Tibial nerve (tissue), 4 donors: ENCODE results near the gene DLGAP4. TPM values are rescaled to one million over a fixed set of nuclear protein-coding genes. Genes with fewer than 3 reads are reported as not detected.

Source experiments
- DNase-seq, 2 donors: peaks; one replicate each; pipeline ENCODE4 v3.0.0-alpha.2; 2019; ENCODE audit warnings: low spot score in 2 of 2
- H3K27ac ChIP-seq, 4 donors: fragments of 200-600 bp; sonication (generic) in 3 of 4; one replicate each; pipeline ENCODE4 v1.5.1; 2017 to 2019; ENCODE audit warnings: mild to moderate bottlenecking in 1 of 4
- H3K27me3 ChIP-seq, 2 donors: fragments of 200-600 bp; sonication (generic) in 1 of 2; one replicate each; pipeline versions ENCODE4 v1.5.1 to v1.6.0; 2017 to 2019
- H3K36me3 ChIP-seq, 3 donors: fragments of 200-600 bp; sonication (generic); one replicate each; pipeline ENCODE4 v1.5.1; 2018 to 2019
- H3K4me1 ChIP-seq, 4 donors: fragments of 200-600 bp; sonication (generic) in 3 of 4; one replicate each; pipeline ENCODE4 v1.5.1; 2017 to 2019
- H3K4me3 ChIP-seq, 4 donors: fragments of 200-600 bp; sonication (generic) in 3 of 4; one replicate each; pipeline ENCODE4 v1.5.1; 2017 to 2019; ENCODE audit warnings: mild to moderate bottlenecking in 1 of 4, moderate library complexity in 1 of 4
- H3K9me3 ChIP-seq, 4 donors: fragments of 200-600 bp; sonication (generic) in 3 of 4; one replicate each; pipeline ENCODE4 v1.5.1; 2017 to 2019
- CTCF ChIP-seq, 5 experiments: fragments of 200-600 bp in 3 of 5; fragments of 450-650 bp in 2 of 5; sonication (generic) in 3 of 5; IDR thresholded peaks; one replicate each; pipeline ENCODE4 v1.5.1; 2016 to 2019; ENCODE audit warnings: antibody characterized with exemption in 5 of 5, mild to moderate bottlenecking in 3 of 5, moderate library complexity in 2 of 5
- EP300 ChIP-seq, 2 donors: sonication (generic); formaldehyde crosslinking; IDR thresholded peaks; one replicate each; pipeline ENCODE4 v1.6.1; 2017; ENCODE audit warnings: antibody characterized with exemption in 2 of 2, mild to moderate bottlenecking in 1 of 2
- POLR2A ChIP-seq, 2 donors: fragments of 450-650 bp; IDR thresholded peaks; one replicate each; pipeline ENCODE4 v1.6.1; 2017; ENCODE audit warnings: antibody characterized with exemption in 2 of 2, mild to moderate bottlenecking in 2 of 2, moderate library complexity in 2 of 2
- WGBS, 2 donors: methylation state at CpG; one replicate each; pipeline ENCODE4 v1.1.5; 2018; 5-methylcytosine and 5-hydroxymethylcytosine counted together
- small RNA-seq: library from RNA; depleted of rRNA; stranded (forward); fragments of <200 nt; gene quantifications from one replicate; pipeline ENCODE3, GENCODE V24; 2016
- total RNA-seq, 4 donors: library from RNA; depleted of rRNA; stranded (reverse); fragments of >200 nt; gene quantifications; one replicate each; pipeline ENCODE4 v1.1.0, GENCODE V29; 2016

DLGAP4 gene
- total RNA-seq, 4 donors from 2014 or later: 46.1 to 97.5 (median 52.5) TPM

- Histone ChIP-seq H3K27me3 (no peaks in the 10 kb centered on the region), H3K27ac (peak within 1 kb of the TSS; percentile 97 to 99 (median 98)), H3K9me3 (no peaks in the 10 kb centered on the region), H3K36me3 (no peaks in the 10 kb centered on the region), H3K4me3 (peak within 1 kb of the TSS; percentile 82 to 98 (median 92)), H3K4me1 (peaks cover 0 to 44% (median 19%) of the 10 kb centered on the region in 4 donors)
- peak; percentile 29 to 72 for TF ChIP-seq POLR2A (IDR thresholded peaks at IDR 0.05)
- TF ChIP-seq CTCF (IDR thresholded peaks at IDR 0.05): peak in 2 of 5 experiments; percentile 4 to 22
- TF ChIP-seq EP300 (IDR thresholded peaks at IDR 0.05): peak in 1 of 2 donors; percentile 77
- peak; percentile 61 to 72 for DNase-seq
- WGBS, 2 donors: 5% methylated on average over 24 to 27 of the region's 80 CpGs
Measured at GRCh38 chr20:36573103-36573797, 267.1 kb downstream of the DLGAP4 start, which contains the start of gene TGIF2. Gene TGIF2 (plus strand): TSS chr20:36573597. CDS start chr20:36578775, 5,178 bp downstream.

- TF ChIP-seq CTCF (IDR thresholded peaks at IDR 0.05) (peak in 2 of 5 experiments; percentile 6 to 15), EP300 (IDR thresholded peaks at IDR 0.05) (no peak), POLR2A (IDR thresholded peaks at IDR 0.05) (no peak)
- WGBS, 2 donors: 1% methylated on average over 25 of the region's 53 CpGs; no CpG with 5 or more reads in 1 of the 2 donors
- H3K9me3 ChIP-seq: no peaks in the 10 kb centered on the region
- H3K4me3 ChIP-seq: peak overlapping the region; percentile 82 to 98 (median 92)
- H3K36me3 ChIP-seq: peaks cover 0 to 5% (median 0%) of the 10 kb centered on the region in 3 donors
- H3K4me1 ChIP-seq: peaks cover 0 to 44% (median 19%) of the 10 kb centered on the region in 4 donors
- no peak for DNase-seq
- peak overlapping the region; percentile 97 to 99 (median 98) for H3K27ac ChIP-seq
- no peaks in the 10 kb centered on the region for H3K27me3 ChIP-seq
Measured at GRCh38 chr20:36573798-36574365, 267.7 kb downstream of the DLGAP4 start.

GRCh38 chr20:36574366-36575135 is 268.4 kb downstream of the DLGAP4 start:
- DNase-seq: peak in 1 of 2 donors; percentile 37
- peak overlapping the region; percentile 82 to 98 (median 92) for H3K4me3 ChIP-seq
- H3K4me1 ChIP-seq: peaks cover 0 to 44% (median 19%) of the 10 kb centered on the region in 4 donors
- H3K36me3 ChIP-seq: peaks cover 0 to 12% (median 0%) of the 10 kb centered on the region in 3 donors
- peak in 1 of 2 donors; percentile 37 for TF ChIP-seq EP300 (IDR thresholded peaks at IDR 0.05)
- TF ChIP-seq POLR2A (IDR thresholded peaks at IDR 0.05): no peak
- TF ChIP-seq CTCF (IDR thresholded peaks at IDR 0.05): peak in 1 of 5 experiments; percentile 21
- H3K9me3 ChIP-seq: no peaks in the 10 kb centered on the region
- H3K27me3 ChIP-seq: no peaks in the 10 kb centered on the region
- 1% methylated on average over 21 to 50 of the region's 69 CpGs for WGBS, 2 donors
- H3K27ac ChIP-seq: peak overlapping the region; percentile 97 to 99 (median 98)

- Histone ChIP-seq H3K4me1 (peaks cover 0 to 48% (median 19%) of the 10 kb centered on the region in 4 donors), H3K27ac (peak overlapping the region in 3 of 4 donors; percentile 97 to 99 (median 99)), H3K27me3 (no peaks in the 10 kb centered on the region), H3K4me3 (no peak overlapping the region), H3K9me3 (no peaks in the 10 kb centered on the region), H3K36me3 (peaks cover 0 to 27% (median 1%) of the 10 kb centered on the region in 3 donors)
- WGBS, 2 donors: 15 to 24% methylated on average over 1 of the region's 1 CpG
- TF ChIP-seq CTCF (IDR thresholded peaks at IDR 0.05) (no peak), POLR2A (IDR thresholded peaks at IDR 0.05) (no peak), EP300 (IDR thresholded peaks at IDR 0.05) (no peak)
- DNase-seq: no peak
Measured at GRCh38 chr20:36576081-36576445, 269.9 kb downstream of the DLGAP4 start.

Small RNA genes within 50 kb of the gene (small RNA-seq; reads per million reads assigned to genes)
- not detected for gene RF00017

Other genes with a start within 250 kb of the DLGAP4 start
- 10 to 100 TPM; 19.9 to 55.3 (median 30.8) TPM for gene EPB41L1, start 151.6 kb upstream of the DLGAP4 start, total RNA-seq
- 10 to 100 TPM; 24.5 to 35.6 (median 28.6) TPM for gene AAR2, start 69.9 kb upstream of the DLGAP4 start, total RNA-seq
- gene MYL9, start 235.2 kb downstream of the DLGAP4 start, total RNA-seq: 100 to 1,000 TPM; 140 to 245 (median 219) TPM